Hematopoietic multipotent progenitor cell treated with erythropoietin and hydrocortisone succinate and interleukin-3 and kit ligand, for 8 days (in vitro differentiated cells): Measurements from ENCODE around the gene DBX1.
"Not testable (repeated sequence)": the region's sequence is repeated elsewhere in the genome, so short reads cannot be mapped to it uniquely, and the experiment has no call there.

Source experiments
- DNase-seq: peaks from one replicate; pipeline ENCODE4 v3.0.0-alpha.2; 2015

The DBX1 gene

DNA sequence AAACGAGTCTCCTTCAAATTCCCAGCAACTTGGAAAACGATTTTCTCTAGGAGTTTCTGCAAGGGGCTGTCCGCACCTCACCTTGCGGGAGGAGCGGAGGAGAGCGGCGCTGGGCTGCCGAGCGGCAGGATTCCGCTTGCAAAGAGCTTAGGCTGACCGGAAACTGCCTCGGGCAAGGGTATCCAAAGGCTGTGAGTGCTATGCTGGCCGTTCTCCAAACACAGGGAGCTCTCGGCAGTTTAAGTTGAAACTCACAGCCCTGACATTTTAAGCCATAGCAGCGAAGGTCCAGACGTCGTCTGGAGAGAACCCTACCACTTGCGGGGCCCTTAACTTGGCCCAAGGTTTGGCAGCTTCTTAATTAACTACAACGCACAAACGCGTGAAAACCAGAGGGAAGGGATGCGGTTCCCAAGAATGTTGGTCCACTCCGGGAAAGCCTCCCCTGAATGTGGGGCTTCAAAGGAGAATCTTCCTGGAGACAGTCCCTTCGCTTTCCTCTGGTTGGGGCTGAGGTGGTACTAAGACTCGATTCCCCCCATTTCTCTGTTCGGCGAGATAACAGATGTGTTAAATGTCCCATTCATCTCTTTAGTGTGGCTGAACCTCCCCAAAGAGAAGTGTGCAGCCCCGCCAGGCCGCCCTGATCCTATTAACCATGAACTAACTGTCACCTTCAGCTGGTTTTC is 1.1 kb upstream of the DBX1 start:
- DNase-seq = no peak

DNA sequence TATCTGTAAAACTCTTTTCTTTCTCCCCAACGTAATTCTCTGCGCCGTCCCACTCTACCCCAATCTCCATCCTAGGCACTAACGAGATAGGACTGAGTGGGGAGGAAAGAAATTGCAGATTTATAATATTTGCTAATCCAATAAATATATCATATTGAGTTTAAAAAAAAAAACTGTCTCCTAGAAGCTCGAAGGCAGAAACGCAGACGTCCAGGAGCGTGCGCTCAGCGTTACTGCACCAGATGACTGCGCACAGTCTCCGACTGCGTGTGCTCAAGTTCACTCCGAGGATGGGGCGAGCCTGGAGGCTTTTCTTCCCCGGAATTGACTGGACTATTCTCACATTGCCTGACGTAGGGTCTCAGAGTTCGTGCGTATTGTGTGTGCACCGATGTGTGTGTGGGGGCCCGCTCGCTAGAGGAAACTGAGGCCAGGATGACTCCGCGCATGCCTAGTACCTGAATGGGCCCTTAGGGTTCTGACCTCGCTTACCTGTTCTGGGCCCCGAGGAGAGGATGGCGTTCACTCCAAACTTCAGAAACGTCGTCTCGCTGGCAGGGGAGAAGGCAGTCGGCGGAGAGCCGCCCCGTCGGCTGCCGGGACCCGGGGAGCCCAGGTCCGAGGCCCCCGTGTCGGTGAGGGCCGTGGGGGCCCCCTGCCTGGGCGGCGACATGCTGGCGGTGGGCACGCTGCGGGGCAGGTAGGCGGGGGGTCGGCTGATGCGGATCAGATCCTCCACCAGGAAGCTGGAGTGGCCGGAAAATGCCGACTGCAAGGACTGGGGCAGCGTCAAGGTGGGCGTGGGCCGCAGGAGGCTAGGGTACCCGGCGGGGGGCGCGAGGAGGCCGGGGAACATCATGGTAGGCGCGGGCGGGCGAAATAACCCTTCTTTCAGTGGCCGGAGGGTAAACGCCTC is 551 bp downstream of the DBX1 start:
- DNase-seq = no peak

DNA sequence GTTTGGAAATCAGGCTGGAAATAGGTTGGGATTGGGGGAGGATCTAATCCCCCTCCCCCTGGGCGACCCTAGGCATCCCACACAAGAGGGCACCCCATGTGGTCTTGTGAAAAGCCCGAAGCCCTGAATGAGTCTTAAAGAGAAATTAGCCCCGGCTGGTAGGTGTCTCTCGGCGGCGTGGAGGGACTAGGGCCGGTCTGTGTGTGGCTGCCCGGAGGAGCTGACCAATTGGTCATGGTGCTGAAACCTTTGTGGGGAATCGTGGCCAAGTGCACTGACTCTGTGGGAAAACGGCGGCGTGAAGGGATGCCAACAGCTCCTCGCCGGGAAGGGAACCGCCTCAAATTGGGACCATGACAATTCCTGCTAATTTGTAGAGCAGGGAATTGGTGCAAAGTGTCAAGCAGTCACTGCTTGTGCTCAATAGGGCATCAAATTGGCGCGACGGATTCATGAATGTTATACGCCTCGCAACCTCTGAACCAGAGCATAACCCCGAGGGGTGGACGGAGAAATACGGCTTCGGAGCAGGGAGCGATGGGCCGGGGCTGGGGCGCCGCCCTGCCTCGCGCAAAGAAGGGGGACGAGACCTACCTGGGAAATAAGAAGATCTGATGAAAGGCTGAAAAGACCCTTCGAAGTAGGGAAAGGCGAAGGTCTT is 1.5 kb downstream of the DBX1 start:
- peak; percentile 51 for DNase-seq

DNA sequence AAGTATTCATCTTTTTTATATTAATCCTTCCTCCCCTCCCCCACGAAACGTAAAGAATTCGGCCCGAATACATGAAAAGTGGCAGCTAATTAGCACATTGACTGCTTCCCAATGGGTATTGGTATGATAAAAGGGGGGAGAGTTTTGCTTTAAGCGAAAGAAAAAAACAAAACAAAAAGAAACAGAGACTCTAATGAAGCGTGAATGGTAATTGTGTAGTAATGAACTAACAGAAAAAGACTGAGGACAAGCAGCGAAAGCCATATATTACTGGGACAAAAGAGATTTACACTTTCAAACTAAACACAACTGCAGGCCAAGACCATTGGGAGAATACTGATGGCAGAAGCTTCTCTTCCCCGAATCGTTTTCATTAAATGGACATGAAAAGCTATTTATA is 2.5 kb downstream of the DBX1 start:
- DNase-seq = no peak

GRCh38 chr11:20156876-20157613 is 3.2 kb downstream of the DBX1 start:
- DNase-seq = no peak

GRCh38 chr11:20156280-20156875 is 3.9 kb downstream of the DBX1 start:
- no peak for DNase-seq

- no peak for DNase-seq
These were observed 4.5 kb downstream of the DBX1 start for GRCh38 chr11:20155683-20156279.

DNA sequence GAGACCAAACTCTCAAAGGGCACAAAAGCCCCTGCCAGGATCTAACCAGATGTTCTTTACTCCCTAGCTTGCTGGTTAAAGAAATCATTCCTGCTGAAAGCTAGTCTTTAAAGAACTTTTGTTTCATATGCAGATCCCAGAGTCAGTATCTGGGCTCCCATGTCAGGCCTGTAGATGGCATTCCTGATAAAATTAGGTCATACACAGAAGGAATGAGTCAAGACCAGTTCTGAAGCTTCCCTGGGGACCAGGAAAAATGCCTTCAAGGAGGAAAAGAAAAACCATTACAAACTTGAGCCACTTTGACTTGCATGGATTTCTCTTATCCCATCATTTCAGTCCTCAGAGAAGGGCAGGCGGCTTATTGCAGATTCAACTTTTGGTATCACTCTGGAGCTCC is 5.9 kb downstream of the DBX1 start:
- no peak for DNase-seq

DNA sequence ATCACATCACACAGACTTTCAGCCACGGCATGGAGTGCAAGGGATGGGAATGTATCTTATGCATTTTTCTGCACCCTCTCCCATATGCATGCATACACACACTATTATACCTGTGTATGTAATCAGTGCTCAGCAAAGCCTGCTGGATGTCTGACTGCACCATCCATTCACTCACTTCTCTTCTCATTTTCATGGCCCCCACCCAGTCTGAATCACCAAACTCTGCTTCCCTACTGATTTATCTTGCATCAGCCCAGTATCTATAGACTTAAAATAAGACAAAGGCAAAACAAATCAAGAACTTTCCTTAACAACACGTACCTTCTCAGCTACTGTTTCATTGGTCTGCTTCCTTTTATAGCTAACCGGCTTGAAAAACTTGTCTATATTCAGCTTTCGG is 21.6 kb downstream of the DBX1 start:
- DNase-seq = no peak

DNA sequence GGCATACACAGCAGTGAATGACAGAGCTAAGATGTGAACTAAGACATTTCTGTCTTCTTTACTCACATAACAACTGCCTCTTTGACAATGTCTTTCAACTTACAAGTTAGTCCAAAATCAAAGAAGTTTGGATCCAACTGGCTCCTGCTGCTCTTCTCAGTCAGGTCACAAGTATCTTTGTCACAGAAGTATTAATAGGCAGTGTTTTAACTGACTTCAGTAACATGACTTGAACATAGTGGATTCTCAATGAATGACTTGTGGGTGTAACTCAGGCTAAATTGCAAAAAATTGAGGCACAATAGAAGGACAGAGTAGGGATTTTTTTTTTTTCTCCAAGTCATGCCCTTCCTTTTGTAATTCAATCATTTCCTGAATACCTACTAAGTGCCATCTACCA is 22.6 kb downstream of the DBX1 start:
- DNase-seq = no peak

- no peak for DNase-seq
These were observed 25.1 kb downstream of the DBX1 start for GRCh38 chr11:20134991-20135736.

- DNase-seq = no peak
These were observed 27.6 kb downstream of the DBX1 start for GRCh38 chr11:20132667-20133039.

DNA sequence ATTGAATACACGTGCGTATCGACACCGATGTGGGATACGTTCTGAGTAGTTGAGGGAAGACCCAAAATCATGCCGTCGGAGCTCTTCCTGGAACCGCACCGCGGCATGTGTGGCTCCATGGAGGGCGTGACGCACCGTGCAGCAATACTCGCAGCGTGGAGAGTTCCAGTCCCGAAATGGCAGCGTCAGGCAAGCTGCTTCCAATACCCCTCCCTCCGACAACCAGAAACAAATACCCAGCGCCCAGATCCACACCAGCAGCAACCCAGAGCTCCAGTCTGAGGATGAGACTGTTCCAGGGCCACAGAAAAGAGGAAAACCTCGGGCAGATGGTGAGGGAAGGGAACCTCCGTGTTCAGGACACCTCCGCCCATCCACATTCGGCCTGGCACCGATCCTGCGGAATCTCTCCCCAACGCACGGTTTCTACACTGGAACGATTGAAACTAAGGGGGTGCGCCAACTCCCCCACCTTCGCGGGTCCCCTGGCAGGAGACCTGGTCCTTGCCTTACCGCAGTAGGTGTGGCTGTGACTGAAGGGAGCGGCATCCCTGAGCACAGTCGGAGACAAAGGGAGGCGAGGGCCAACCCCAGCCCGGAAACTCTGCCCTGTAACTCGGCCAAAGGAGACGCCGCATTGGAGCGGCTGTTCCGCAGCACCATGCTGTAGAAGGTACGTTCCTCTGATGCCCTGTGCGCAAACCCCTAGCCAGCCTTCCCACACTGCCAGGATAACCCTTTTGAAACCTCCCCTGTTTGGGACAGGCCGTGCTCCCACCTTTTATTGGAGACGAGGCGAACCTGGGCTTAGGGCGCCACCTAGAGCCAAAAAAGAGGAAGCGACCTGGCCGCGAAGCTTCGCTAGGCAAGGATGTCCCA is 28.2 kb downstream of the DBX1 start:
- peak; percentile 58 for DNase-seq

DNA sequence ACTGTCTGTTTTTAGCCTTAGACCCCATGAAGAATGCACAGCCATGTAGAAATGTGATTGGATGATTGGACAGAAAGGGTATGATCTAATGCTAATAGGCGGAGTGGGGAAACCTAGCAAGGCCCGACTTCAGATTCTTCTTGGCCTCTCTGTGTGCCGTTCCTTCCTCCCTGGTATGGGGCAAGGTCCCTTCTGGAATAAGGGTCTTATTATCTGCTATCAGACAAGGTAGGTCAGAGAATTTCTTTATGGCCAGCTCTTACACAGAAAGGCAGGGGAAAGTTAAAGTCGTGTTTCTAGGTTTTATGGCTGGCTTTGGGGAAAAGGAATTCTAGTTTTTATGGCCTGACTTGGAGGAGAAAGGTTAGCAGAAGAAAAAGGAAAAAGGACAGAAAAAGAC is 30.6 kb downstream of the DBX1 start:
- DNase-seq = no peak

DNA sequence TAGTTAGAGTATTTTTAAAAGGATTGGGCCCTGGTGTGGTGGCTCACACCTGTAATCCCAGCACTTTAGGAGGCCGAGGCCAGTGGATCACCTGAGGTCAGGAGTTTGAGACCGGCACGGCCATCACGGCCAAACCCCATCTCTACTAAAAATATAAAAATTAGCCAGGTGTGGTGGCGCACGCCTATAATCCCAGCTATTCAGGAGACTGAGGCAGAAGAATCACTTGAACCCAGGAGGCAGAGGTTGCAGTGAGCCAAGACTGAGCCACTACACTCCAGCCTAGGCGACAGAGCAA is 31.8 kb downstream of the DBX1 start:
- DNase-seq = not testable (repeated sequence)

DNA sequence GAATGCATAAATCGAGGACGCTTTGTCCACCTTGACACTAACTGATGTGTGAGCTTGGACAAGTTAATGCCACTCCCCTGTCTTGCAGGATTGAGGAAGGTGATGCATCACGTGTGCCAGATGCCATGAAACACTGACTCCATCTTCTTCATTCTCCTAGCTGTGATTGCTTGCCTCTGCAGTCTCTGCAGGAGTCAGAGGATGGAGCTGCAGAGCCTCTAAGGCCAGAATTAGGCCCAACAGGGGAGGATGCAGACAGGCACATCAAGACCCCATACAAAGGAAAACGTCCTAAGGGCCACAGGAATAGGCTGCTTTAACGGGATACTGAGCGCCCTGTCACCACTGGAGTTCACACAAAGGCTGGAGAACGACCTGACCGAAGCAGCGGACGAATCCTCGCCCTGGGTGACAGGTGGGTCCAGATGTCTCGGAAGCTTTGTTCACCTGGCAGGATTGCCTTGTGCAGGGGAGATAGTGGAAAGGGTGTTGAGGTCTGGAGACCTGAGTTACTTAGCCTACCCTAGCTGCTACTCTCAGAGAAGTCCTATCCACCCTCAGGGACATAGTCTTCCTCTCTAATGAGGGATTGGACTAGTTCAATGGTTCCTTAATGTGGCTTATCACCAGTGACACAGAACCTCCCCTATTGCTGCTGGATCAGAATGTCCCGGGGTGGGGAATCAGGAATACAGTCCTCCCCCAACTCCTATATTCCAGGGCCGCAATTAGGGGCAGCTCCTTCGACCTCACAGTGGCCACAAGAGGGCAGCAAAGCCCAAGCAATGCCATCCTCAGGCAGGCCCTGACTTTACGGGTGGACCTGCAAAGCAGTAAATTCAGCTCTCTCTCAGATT is 32.4 kb downstream of the DBX1 start:
- DNase-seq = peak; percentile 69

DNA sequence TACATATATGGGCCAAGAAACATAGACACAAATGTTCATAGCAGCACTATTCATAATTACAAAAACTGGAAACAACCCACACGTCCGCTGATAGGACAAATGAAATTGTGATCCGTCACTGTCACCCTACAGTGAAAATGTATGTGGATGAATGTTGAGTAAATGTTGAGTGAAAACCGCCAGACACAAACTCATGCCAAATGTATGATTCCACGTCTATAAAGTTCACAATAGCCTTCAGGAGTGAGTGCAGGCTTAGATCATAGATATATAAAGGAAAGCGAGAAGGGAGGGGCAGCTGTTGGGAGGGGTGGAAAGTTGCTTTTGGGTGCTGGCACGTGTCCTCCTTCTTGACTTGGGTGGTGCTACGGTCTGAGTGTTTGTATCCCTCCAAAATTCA is 33.6 kb downstream of the DBX1 start:
- DNase-seq = no peak

GRCh38 chr11:20125927-20126326 is 34.3 kb downstream of the DBX1 start:
- DNase-seq = no peak

DNA sequence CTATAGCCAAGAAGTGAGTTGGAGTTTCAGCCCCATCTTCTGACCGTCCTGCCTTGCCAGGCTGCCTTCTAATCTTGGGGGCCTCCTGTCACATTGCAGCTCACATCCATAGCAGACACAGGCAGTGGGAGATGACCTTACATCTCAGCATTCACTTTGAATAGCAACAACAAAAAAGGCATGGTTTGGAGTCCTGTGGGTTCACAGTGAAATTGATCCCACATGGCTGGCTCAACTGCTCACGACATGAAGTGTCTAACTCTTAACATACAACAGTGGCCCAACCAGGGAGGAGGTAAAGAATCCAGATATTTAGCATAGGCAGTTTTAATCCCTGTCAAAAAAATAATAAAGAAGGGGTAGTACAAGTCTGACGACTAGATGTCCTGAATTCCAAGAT is 38.1 kb downstream of the DBX1 start:
- DNase-seq = no peak
